HT-29 (cell line): Measurements from ENCODE around the gene SULT6B1. TPM values are rescaled to one million over a fixed set of nuclear protein-coding genes. Genes with fewer than 3 reads are reported as not detected.

Experiments used
- DNase-seq: peaks from one replicate; pipeline ENCODE4 v3.0.0-alpha.2; 2015; ENCODE audit warnings: low spot score
- total RNA-seq: library from RNA; depleted of rRNA; stranded (reverse); fragments of >200 nt; shearing (Covaris generic); gene quantifications from 2 replicates; pipeline ENCODE4 v1.2.3, GENCODE V29; 2014; rRNA removed

SULT6B1 gene
- total RNA-seq, 1 experiment from 2014 or later, result not detected

DNA sequence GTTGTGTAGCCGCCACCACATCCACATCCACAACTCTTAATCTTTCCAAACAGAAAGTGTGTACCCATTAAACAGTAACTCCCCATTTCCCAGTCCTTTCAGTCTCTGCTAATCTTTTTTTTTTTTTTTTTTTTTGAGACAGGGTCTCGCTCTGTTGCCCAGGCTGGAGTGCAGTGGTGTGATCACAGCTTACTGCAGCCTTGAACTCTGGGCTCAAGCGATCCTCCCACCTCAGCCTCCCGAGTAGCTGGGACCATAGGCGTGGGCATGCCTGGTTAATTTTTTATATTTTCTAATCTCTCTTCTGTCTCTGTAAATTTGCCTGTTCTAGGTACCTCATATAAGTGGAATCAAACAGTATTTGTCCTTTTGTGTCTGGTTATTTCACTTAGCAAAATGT lies 35.2 kb downstream of the SULT6B1 start:
- DNase-seq, result no peak

DNA sequence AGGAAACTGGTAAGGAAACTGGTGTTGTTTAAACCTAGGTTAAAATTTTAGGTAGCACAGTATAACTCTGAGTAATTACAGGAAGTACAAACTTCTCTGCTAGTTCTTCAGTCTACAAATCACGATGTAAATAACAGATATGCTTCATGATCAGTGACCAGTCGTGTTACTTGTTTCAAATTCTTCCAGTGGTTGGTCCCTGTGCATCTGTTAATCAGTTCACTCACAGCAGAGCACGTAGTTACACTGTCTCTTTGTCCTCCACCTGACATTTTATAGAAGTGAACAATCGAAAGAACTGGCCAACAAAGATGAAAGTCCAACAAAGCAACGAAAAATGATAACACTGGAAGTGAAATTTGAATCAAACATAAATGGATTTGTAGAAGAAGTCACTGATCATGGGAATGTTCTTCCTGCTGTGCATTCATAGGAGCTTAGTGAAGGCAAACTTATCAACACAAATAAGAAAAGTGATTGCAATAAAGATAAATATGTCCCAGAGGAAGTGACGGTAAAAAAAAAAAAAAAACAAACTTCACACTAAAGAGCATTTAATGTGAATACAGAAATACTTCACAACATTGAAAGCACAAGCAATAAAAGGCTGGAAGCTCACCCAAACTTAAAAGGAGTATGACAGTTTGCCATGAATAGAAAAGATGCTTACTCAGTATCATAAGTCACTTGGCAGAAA lies 38.7 kb downstream of the SULT6B1 start:
- peak; percentile 60 for DNase-seq

DNA sequence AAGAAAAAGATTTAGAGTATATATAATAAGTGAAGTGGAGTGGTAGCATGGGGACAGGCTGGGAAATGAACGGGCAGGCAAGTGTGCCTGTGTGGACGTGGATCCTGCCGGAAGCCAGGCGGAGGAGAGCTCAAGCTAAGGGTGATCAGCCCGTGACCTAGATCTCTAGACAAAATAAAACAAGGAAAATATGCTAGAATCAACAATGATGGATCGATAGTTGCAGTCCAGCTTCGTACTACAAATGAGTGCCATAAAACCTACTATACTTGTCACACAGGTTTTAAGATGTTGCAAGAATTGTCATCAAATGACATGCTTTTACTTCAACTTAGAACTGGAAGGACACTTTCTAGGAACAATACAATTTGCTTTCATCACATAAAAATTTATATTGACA lies 40.1 kb downstream of the SULT6B1 start:
- peak; percentile 83 for DNase-seq

DNA sequence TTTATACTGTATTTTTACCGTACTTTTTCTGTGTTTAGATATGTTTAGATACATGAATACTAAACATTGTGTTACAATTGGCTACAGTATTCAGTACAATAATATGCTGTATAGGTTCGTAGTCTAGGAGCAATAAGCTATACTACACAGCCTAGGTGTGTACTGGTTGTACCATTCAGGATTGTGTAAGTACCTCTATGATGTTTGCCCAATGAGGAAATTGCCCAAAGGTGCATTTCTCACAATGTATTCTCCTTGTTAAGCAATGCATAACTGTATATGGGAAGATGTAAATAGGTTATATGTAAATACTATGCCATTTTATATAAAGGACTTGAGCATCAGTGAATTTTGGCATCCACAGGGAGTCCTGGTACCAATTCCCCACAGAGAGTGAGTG lies 42.4 kb downstream of the SULT6B1 start:
- no peak for DNase-seq

DNA sequence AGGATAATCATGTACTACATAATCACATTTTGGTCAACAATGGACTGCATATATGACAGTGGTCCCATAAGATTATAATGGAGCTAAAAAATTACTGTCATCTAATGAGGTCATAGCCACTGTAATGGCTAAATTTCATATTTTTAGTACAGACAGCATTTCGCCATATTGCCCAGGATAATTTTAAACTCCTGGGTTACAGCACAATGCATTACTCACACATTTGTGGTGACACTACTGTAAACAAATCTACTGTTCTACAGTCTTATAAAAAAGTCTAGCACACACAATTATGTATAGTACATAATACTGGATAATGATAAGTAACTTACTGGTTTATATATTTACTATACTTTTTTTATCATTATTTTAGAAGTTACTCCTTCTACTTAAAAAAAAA lies 44.5 kb downstream of the SULT6B1 start:
- DNase-seq, result no peak

DNA sequence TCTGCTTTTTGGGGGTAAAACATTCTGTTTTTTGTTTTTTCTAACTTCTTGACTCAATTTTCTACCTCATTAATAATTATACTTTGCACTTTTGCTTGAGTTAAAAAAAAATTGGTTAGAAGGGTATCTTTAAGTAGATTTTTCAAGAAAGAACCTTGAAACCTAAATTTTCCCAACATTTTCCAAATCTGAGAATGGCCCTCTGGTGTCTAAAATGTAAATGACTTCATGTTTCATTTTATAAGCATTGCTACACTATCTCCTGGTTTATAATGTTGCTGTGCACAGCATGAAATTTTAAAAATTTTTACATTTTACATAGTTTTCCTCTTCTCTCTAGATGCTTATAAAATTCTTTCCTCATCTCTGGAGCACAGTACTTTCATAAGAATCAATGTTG lies 45.9 kb downstream of the SULT6B1 start:
- DNase-seq, result no peak

- no peak for DNase-seq
Observed at GRCh38 chr2:37132914-37133313, 55.6 kb downstream of the SULT6B1 start.

DNA sequence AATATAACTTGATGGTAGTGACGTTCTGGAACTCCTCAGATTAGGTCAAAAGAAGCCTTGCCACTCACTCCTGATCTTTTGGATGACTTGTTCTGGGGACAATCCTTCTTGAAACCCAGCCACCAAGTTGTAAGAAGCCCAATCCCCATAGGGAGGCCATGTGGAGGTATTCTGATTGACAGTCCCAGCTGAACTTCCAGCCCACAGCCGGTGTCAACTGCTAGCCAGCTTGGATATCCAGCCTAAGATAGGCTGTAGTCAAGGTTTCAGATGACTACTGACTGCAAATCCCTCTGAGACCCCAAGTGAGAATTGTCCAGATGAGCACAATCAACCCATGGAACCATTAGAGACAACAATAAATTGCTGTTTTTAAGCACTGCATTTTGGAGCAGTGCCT lies 63.1 kb downstream of the SULT6B1 start:
- no peak for DNase-seq

GRCh38 chr2:37119157-37119556 lies 69.3 kb downstream of the SULT6B1 start:
- no peak for DNase-seq

Other genes with a start within 250 kb of the SULT6B1 start
- 4.3 and 4.4 TPM in 2 replicates for gene STRN, start 222.1 kb downstream of the SULT6B1 start, total RNA-seq
- 8.6 and 10.7 TPM in 2 replicates for gene HEATR5B, start 104.3 kb downstream of the SULT6B1 start, total RNA-seq
- 1.1 and 1.5 TPM in 2 replicates for gene GPATCH11, start 104.2 kb downstream of the SULT6B1 start, total RNA-seq
- gene EIF2AK2, start 31.7 kb downstream of the SULT6B1 start, total RNA-seq, result 11.7 and 14.5 TPM in 2 replicates
- gene CEBPZOS, start 7.8 kb upstream of the SULT6B1 start, total RNA-seq, result 20.1 and 26.7 TPM in 2 replicates
- 23.0 and 27.0 TPM in 2 replicates for gene CEBPZ, start 42.9 kb upstream of the SULT6B1 start, total RNA-seq
- gene NDUFAF7, start 43.0 kb upstream of the SULT6B1 start, total RNA-seq, result 11.5 and 11.6 TPM in 2 replicates
- 14.0 and 17.2 TPM in 2 replicates for gene PRKD3, start 136.2 kb upstream of the SULT6B1 start, total RNA-seq
- 54.2 and 54.3 TPM in 2 replicates for gene QPCT, start 156.0 kb upstream of the SULT6B1 start, total RNA-seq